ENCODE data around the gene IPO11.
"Not testable (repeated sequence)": the region's sequence is repeated elsewhere in the genome, so short reads cannot be mapped to it uniquely, and the experiment has no call there.

The IPO11 gene

DNA sequence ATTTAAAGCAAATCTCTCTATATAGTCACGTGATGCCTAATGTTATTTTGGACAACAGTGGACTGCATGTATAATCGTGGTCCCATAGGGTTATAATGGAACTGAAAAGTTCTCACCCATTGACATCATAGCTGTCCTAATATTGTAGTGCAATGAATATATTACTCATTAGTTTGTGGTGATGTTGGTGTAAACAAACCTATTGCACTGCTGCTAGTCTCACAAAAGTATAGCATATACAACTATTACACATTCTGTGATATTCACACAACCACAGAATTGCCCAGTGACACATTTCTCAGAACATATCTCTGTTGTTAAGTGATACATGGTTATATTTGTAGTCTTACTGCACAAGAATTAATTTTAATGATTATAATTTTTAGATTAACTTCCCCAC, 37.7 kb downstream of the IPO11 start:
- DNase-seq: no peak

DNA sequence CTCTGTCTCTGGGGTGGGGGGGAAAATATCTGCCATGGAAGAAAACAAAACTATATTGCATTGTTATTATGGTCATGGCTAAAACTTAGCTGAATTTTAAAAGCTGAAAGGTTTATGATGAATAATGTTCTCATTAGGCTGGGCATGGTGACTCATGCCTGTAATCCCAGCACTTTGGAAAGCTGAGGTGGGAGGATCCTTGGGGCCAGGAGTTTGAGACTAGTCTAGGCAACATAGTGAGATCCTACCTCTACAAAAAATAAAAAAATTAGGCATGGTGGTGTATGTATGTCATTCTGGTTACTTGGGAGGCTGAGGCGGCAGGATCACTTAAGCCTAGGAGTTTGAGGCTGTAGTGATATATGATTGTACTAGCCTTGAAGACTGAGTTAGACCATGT, 44.5 kb downstream of the IPO11 start:
- no peak for DNase-seq

DNA sequence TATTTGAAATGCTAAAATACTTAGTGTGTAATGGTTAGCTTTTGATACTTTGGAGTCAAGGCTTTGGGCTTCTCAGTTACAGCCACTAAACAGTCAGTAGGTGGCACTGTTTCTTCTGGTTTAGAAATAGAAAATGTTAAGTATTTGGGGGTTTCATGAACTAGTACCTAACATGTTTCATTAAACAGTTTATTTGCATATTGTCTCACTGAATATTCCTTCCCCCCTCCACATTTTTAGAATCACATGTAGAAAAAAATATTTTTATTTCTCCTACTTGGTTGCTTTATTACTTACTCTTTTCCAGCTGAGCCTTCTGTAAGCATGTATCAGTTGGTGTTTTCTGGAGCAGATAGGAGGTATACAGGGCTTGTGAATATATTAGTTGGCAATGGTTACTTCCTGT, 48.0 kb downstream of the IPO11 start:
- peak; percentile 68 for DNase-seq

DNA sequence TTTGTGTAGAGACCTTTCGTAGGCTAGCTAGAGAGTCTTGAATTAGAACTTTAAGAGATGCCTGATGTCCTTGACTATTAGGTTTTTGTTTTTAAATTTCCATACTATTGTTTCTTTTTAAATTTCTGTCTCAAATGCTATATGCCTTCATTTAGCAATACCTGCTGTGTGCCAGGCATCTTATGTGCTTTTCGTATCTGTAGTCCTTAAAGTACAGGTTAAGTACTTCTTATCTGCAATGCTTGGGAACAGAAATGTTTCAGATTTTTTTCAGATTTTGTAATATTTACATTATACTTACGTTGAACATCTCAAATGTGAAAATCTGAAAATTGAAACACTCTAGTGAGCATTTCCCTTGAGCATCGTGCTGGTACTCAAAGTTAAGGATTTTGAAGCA, 49.0 kb downstream of the IPO11 start:
- no peak for DNase-seq

DNA sequence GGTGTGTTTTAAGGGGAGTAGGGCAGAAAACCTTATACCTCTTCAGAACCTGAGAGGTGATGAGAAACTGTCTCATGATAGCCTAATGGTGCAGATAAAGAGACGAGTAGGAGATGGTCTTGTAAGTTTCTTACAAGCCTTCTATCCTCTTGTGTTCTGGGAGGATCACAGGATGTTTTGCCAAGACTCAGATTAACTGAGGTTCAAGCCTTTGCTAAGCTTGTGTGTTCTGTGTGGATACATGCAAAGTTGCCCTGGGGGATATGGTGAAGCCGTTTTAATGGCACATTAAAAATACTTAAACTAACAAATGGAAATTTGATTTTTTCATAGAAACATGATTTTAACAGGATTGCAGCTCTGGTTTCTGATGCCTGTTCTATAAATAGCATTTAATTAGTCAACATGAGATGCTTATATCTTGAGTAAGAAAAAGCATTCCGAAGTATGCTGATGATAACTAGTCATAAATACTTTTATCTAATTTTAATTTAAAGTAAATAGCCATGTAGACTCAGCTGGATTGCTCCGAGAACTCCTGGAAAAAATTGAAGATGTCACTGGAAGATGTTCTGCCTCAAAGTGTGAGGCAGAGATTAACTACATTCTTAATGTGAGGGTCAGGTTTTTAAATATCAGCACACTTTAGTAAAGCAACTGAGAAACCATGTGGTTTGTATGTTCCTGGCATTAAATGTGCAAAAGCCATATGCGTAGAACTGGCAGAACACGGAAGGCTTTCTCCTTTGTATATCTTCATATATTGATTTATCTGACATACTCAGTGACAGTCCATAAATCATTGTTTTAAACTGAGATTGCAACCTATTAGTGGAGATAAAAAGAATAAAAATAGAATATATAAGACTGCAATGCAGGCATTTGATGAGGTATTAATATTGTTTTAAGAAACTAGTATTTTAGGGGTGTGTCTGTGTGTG, 53.7 kb downstream of the IPO11 start:
- no peak for DNase-seq

DNA sequence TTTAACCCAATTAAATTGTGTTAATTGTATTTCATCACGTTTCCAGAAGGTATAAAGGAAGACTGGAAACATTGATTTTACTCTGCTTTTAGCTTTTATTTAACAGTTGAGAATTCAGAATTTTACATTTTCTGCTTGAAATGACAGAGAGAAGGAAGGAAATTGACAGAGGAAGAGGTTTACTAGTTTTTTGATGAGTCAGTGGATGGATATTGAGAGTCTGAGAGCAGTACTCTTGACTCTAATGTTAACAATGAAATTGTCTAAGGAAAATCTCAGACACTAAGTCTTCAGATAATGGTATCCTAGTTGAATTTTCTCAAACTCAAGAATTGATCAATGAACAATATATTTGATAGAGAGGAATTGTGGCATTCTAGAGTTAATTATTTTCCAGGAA, 60.6 kb downstream of the IPO11 start:
- DNase-seq: no peak

DNA sequence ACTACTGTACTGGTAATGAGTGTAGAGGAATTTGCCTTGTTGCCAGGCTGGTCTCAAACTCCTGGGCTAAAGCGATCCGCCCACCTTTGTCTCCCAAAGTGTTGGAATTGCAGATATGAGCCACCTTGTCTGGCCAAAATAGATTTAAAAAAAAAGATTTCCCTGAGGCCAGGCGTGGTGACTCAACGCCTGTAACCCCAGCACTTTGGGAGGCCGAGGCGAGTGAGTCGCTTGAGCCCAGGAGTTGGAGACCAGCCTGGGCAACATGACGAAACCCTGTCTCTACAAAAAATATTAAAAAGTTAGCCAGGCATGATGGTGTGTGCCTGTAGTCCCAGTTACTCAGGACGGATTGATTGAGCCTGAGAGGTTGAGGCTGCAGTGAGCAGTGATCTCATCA, 62.5 kb downstream of the IPO11 start:
- peak; percentile 31 for DNase-seq

DNA sequence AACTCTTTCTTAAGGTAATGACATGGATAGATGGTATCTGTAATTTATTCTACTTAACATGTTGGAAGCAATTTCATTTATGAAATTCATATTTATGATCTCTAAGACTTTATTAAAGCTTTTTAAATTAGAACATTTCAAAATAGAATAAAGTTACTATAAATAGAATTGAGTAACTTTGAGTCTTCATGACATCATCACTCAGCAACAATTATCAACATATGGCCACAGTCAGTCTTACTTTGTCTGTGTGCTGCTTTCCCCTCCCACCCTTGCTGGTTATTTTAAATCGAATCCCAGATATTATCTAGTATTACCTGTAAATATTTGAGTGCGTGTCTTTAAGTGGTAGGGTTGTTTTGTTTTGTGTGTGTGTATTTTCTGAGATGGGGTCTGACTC, 65.2 kb downstream of the IPO11 start:
- no peak for DNase-seq

DNA sequence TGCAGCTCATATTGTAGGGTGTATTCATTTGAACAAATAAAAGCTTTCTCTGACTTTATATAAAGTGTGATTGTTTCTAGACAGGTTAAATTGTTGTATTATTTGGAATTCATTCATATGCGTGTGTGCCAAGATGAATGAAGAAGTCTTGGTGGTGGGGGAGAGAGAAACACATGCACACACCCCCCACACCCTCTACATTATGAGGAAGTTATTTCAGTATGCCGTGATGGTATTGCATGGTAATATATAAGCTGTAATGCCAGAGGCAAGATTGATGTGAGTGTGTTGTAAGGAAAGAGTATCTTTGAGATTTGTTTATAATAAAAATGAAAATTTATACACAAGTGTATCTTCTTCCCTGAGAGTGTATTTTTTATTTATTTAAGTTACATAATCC, 71.0 kb downstream of the IPO11 start:
- no peak for DNase-seq

DNA sequence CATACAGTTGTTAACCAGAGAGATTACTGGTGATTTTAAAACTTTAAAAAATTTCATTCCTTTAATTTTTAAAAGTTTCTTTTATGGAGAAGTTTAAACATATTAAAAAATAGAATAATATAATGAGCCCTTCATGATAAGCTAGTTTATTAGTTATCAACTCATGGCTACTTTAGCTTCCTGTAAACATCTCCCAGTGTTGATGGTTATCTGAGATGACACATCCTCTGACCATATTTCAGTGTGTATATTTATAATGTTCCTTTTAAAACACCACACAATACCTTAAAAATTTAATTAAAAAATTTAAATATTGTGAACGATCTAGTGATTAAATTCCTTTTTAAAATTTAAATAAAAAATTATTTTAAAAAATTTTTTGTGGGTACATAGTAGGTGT, 74.1 kb downstream of the IPO11 start:
- DNase-seq: no peak

DNA sequence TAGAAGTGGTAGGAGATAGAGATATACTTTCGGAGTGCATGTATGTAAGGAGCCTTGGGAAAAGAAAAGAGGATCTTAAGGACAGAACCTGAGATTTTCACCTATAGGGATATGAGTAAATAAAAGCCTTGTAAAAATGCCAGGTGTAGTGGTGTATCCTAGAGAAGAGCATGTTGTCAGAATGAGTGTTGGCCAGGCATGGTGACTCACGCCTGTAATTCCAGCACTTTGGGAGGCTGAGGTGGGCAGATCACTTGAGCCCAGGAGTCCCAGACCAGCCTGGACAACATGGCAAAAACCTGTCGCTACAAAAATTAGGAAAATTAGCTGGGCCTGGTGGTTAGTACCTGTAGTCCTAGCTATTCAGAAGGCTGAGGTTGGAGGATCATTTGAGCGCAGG, 76.0 kb downstream of the IPO11 start:
- no peak for DNase-seq

DNA sequence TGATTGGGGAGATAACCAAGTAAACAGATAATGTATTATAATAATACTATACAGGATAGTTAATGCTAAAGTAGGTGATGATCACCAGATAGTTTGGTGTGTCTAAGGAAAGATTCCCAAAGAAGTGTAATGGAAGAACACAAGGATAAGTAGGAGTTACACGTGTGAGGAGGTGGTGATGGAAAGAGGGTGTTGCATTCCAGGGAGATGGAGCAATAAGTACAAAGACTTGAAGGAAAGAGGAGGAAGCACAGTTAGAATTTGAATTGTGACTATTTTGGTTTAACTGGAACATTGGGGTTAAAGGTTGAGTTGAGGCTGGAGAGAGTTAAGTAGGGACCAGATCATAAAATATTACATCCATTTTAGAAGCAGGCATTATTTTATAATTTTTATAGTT, 76.9 kb downstream of the IPO11 start:
- DNase-seq: no peak

DNA sequence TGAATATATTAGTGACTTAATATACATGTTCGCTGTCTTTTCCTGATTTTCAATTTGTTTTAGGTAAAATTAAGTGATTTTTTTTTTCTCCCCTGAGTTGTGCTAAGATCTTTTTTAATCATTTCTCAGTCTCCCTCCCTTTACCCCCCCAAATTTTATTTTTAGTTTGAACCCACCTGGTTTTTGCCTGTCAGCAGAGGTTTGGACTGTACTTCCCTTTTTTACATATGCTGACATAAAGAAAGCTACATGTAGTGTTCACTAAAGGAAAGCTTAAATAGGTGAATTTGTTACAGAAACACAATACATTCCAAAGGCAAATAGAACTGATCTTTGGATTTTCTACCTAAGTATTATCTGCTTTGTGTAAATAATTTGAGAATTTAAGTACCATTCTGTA, 82.2 kb downstream of the IPO11 start:
- no peak for DNase-seq

DNA sequence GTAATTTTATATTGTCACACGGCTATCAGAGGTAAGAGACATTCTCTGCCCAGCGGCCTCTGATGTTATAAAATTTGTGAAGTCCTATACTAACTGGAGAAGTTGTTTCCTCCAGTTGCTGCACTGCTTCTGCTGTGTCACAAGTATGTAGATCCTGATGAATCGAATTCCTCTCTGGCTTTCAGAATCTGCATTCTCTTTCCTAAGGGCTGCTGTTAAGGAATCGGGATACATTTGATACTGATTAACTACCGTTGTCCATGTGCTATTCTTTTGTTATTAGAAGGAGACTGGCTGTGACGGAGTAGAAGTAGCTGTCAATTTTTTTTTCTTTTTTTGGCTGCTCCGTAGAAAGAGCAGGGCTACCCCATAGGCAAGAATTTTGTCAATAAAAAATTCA, 84.3 kb downstream of the IPO11 start:
- DNase-seq: no peak

DNA sequence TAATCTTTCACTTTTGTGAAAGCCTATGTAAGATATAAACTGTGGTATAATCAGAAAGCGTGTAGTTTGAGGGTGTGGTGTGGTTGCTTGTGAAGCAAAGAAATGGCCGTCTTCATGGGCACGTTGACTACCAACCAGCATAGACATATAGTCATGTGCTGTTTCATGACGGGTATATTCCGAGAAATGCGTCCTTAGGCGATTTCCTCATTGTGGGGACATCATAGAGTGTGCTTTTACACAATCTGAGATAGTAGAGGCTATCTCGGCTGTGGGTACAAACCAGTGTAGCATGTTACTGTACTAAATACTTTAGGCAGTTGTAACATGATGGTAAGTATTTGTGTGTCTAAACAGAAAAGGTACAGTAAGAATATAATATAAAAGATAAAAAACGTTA, 86.4 kb downstream of the IPO11 start:
- DNase-seq: no peak

DNA sequence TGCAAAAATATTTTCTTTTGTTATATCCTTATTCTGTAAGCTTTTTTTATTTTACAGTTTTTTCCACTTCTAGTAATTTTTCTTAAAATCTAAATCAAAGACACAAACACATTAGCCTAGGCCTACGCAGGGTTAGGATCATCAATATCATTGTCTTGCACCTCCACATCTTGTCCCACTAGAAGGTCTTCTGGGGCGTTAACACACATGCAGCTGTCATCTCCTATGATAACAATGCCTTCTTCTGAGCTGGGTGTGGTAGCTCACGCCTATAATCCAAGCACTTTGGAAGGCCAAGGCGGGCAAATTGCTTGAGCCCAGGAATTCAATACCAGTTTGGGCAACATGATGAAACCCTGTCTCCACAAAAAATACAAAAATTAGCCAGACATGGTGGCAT, 87.2 kb downstream of the IPO11 start:
- DNase-seq: peak; percentile 63

DNA sequence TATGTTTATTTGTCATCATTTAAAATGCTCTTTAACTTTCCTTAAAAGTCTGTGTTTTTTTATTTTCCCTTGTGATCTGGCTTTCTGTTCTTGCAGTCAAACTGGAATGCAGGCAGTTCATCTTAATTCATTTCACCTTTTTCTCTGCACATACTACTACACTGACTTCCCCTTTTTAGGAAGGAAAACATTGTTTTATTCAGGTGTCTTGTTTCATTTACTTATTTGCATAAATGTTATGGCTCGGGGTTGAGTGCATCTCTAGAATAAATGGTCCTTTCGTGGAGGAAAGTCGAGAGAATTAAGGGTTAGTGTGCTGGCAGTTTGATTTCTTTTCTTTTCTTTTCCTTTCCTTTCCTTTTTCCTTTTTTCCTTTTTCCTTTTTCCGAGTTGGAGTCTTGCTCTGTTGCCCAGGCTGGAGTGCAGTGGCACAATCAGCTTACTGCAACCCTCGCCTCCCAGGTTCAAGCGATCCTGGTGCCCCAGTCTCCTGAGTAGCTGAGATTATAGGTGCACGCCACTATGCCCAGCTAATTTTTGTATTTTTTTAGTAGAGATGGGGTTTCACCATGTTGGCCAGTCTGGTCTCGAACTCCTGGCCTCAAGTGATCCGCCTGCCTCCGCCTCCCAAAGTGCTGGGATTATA, 90.0 kb downstream of the IPO11 start:
- DNase-seq: no peak

DNA sequence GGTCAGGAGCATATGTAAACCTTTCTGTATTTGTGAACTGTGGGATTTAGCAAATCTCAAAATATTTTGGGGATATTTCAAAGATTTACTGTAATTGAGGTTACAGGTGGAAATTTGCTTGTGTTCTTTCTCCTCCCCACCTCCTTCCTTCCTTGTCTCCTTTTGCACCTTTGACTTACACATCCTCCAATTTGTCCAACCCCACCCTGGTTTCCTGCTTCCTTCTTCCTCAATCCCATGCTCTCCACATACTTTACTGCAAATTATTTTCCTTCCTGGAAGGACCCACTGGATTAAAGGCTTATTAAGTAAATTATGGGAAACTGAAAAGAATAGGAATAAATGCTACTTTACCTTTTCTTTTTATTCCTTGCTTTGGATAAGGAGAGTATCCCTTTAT, 91.6 kb downstream of the IPO11 start:
- DNase-seq: no peak

DNA sequence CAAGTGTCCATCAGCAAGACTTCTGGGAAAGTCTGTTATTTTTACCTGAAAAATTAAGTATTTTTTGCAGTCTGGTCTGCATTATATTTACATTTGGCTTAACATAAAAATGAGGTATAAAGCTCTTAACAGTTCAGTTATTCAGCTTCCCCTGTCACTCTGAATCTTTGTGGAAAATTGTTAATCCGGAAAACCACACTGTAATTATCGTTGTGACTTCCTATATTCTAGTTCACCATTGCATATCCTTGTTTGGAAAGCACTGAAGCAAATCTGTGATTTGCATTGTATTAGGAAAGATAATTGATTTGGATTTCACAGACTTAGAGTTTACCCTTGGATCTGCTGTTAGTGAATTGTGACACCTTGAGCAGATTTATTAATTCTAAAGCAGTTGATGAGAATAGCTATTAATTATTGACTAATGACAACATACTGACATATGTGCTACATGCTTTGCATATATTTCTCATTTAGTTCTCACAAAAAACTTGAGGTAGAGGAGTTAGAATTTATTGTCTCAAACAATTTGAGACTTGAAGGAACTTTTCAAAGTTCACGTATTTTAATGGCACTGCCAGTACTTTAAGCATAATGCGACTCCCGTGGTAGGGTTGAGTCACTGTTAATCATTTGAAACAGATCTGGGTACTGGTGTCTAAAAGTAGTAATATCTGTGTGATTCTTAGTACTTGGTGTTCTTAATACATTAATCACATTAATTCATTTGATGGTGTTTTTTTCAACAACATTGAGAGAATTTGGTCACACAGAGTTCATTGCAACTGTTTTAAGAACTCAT, 94.3 kb downstream of the IPO11 start:
- no peak for DNase-seq

DNA sequence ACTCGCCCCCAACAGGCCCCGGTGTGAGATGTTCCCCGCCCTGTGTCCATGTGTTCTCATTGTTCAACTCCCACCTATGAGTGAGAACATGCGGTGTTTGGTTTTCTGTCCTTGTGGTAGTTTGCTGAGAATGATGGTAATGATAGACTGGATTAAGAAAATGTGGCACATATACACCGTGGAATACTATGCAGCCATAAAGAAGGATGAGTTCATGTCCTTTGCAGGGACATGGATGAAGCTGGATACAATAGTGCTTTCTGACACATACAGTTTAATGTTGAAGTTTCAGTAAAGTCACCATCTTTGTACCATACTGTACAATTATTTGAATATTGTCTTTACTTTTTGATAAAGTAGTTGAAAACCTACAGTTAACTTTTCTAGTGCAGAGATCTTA, 96.2 kb downstream of the IPO11 start:
- DNase-seq: not testable (repeated sequence)

DNA sequence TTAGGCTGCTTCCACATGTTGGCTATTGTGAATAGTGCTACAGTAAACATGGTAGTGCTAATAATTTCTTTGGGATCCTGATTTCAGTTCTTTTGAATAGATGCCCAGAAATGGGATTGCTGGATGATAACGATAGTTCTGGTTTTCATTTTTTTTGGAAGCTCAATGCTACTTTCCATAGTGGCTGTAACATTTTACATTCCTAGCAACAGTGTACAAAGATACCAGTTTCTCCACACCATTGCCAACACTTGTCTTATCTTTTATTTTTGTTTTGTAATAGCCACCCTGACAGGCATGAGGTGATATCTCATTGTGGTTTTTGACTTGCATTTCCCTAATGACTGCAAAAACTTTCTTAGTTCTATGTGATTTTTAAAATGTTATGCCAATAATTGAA, 97.2 kb downstream of the IPO11 start:
- DNase-seq: peak; percentile 43

DNA sequence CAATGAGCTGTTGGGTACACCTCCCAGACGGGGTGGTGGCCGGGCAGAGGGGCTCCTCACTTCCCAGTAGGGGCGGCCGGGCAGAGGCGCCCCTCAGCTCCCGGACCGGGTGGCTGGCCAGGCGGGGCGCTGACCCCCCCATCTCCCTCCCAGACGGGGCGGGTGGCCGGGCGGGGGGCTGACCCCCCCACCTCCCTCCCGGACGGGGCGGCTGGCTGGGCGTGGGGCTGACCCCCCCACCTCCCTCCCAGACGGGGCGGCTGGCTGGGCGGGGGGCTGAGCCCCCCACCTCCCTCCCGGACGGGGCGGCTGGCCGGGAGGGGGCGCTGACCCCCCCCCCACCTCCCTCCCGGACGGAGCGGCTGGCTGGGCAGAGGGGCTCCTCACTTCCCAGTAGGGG, 100.5 kb downstream of the IPO11 start:
- DNase-seq: not testable (repeated sequence)

DNA sequence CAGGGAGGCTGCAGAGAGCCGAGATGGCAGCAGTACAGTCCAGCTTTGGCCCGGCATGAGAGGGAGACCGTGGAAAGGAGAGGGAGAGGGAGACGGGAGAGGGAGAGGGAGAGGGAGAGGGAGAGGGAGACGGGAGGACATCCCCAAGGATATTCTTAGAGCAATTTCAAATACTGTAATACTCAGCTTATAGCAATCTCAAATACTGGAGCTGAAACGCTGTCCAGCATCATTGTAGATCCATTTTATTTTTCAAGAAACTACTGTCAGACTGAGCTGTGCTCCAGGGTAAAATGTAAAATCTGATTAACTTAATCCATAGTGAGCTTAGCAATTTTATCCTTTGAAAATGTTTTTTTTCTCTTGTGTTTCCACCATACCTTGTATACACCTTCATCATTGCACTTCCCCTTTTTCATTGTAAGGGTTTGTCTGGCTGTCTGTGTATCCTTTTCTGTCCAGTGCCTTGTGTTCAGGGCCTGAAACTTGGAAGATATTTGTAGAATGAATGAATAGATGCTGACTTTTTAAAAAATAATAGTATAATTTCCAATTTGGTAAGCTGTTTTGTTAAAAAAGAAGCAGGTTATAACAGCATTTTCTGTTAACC, 102.1 kb downstream of the IPO11 start:
- DNase-seq: no peak

Data from hematopoietic multipotent progenitor cell treated with erythropoietin and hydrocortisone succinate and interleukin-3 and kit ligand, for 8 days (in vitro differentiated cells).